CD4-positive, alpha-beta T cell (primary cell): ENCODE data around the gene RAD9A. TPM values are rescaled to one million over a fixed set of nuclear protein-coding genes. Genes with fewer than 3 reads are reported as not detected.

ENCODE experiments used
- ATAC-seq: fragments of 200-7000 bp; cut with Tn5 transposase; one replicate; pipeline ENCODE4 v1.10.0; 2022; ENCODE audit warnings: mild to moderate bottlenecking; ENCODE audit not compliant: poor library complexity
- CTCF ChIA-PET: fragments of 350-600 bp; sonication (Branson Sonifier 250); formaldehyde crosslinking; loops from one replicate; lab custom pipeline; 2021; ENCODE audit warnings: antibody characterized with exemption, inconsistent platforms; lab: Charles Lee
- POLR2A ChIA-PET: fragments of 350-600 bp; sonication (Branson Sonifier 250); formaldehyde crosslinking; loops from one replicate; lab custom pipeline; 2021; ENCODE audit warnings: antibody characterized with exemption, inconsistent platforms; lab: Charles Lee
- DNase-seq, 14 experiments: peaks; one replicate each; pipeline ENCODE4 v3.0.0-alpha.2; 2013 to 2020; ENCODE audit warnings: mixed read lengths in 2 of 14
- H3K27ac ChIP-seq, 2 donors: one replicate each; pipeline versions ENCODE4 v1.5.1 to v1.7.0; 2013; ENCODE audit warnings: low read length in 2 of 2, low read depth in 1 of 2, mild to moderate bottlenecking in 1 of 2
- H3K27me3 ChIP-seq, 2 experiments: 1 replicate in 1 of 2; 2 replicates in 1 of 2; pipeline versions ENCODE4 v1.6.1 to v1.7.0; 2013; ENCODE audit warnings: low read length in 2 of 2, control low read depth in 1 of 2, mild to moderate bottlenecking in 1 of 2, moderate library complexity in 1 of 2; ENCODE audit not compliant: insufficient read depth in 2 of 2, control insufficient read depth in 1 of 2
- H3K36me3 ChIP-seq: one replicate; pipeline ENCODE4 v1.6.1; 2013; ENCODE audit warnings: low read length, control low read depth; ENCODE audit not compliant: insufficient read depth
- H3K4me1 ChIP-seq: one replicate; pipeline ENCODE4 v1.6.1; 2013; ENCODE audit warnings: low read length, control low read depth; ENCODE audit not compliant: insufficient read depth
- H3K4me3 ChIP-seq: one replicate; pipeline ENCODE4 v1.5.1; 2013; ENCODE audit warnings: mild to moderate bottlenecking, low read length, moderate library complexity
- H3K9me3 ChIP-seq, 2 experiments: 1 replicate in 1 of 2; 2 replicates in 1 of 2; pipeline versions ENCODE4 v1.6.1 to v1.7.0; 2013; ENCODE audit warnings: low read length in 2 of 2, mild to moderate bottlenecking in 2 of 2, control low read depth in 1 of 2, moderate library complexity in 1 of 2; ENCODE audit not compliant: control insufficient read depth in 1 of 2, insufficient read depth in 1 of 2
- H3K27ac Mint-ChIP-seq: one replicate; pipeline ENCODE4 v1.8.0; 2020; ENCODE audit warnings: mixed read lengths
- H3K27me3 Mint-ChIP-seq: one replicate; pipeline ENCODE4 v1.8.0; 2021; ENCODE audit warnings: mixed read lengths
- H3K36me3 Mint-ChIP-seq: one replicate; pipeline ENCODE4 v1.8.0; 2021; ENCODE audit warnings: low read depth, mixed read lengths
- H3K4me1 Mint-ChIP-seq: one replicate; pipeline ENCODE4 v1.8.0; 2021; ENCODE audit warnings: low read depth, mixed read lengths
- H3K4me3 Mint-ChIP-seq: one replicate; pipeline ENCODE4 v1.8.0; 2020; ENCODE audit warnings: mild to moderate bottlenecking, mixed read lengths
- H3K9me3 Mint-ChIP-seq: one replicate; pipeline ENCODE4 v1.8.0; 2020; ENCODE audit warnings: mixed read lengths
- intact Hi-C, 2 experiments: fragments of 100-400 bp; cut with DNase I in 1 of 2; cut with micrococcal nuclease in 1 of 2; formaldehyde crosslinking; loops; one replicate each; pipeline versions ENCODE4 v1.15.1 to v1.9.0; 2023 to 2025; cut with DNase I, micrococcal nuclease
- total RNA-seq, 174 experiments: library from RNA in 2 of 174; stranded (reverse) in 2 of 174; gene quantifications; one replicate each; pipeline ENCODE4 v1.2.3 and lab custom pipeline; 2021 to 2026
- TF ChIP-seq, protein P1 (sequence below): fragments of 200-600 bp; IDR thresholded peaks from one replicate; pipeline ENCODE4 v1.8.0; 2022; ENCODE audit warnings: antibody characterized with exemption, mild to moderate bottlenecking

The RAD9A gene
- total RNA-seq, 2 experiments from 2014 or later: 19.3 to 20.3 TPM

DNA sequence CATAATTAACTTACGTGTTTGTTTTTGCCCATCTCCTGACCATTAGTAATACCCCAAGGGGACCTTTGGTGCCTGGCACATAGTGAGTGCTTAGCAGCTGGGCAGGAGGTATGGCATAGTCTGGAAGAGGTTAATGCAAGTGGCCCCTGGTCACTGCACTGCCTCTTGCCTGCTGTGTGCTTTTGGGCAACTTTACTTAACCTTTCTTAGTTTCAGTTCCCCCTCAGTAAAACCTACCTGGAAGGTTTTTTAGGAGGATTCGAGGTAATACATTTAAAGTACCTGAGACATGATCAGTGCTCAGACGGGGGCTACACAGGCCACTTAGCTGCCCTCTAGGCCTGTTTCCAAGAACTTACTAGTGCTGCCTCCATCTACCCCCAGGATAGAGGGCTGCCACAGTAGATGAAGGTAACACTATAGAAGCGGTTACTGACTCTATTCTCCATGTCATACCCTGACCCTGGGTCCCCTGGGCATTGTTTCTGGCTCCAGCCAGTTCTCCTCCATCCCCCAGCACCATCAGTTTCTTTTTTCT is 41.8 kb upstream of the RAD9A start:
- Mint-ChIP-seq H3K4me3 (no peak overlapping the region), H3K27me3 (no peaks in the 10 kb centered on the region), H3K9me3 (no peaks in the 10 kb centered on the region), H3K36me3 (peaks cover 14% of the 10 kb centered on the region), H3K27ac (peak overlapping the region; percentile 52), H3K4me1 (peaks cover 75% of the 10 kb centered on the region)
- TF ChIP-seq, protein P1, sequence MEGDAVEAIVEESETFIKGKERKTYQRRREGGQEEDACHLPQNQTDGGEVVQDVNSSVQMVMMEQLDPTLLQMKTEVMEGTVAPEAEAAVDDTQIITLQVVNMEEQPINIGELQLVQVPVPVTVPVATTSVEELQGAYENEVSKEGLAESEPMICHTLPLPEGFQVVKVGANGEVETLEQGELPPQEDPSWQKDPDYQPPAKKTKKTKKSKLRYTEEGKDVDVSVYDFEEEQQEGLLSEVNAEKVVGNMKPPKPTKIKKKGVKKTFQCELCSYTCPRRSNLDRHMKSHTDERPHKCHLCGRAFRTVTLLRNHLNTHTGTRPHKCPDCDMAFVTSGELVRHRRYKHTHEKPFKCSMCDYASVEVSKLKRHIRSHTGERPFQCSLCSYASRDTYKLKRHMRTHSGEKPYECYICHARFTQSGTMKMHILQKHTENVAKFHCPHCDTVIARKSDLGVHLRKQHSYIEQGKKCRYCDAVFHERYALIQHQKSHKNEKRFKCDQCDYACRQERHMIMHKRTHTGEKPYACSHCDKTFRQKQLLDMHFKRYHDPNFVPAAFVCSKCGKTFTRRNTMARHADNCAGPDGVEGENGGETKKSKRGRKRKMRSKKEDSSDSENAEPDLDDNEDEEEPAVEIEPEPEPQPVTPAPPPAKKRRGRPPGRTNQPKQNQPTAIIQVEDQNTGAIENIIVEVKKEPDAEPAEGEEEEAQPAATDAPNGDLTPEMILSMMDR: no peak
- DNase-seq: no peak
- peaks cover 59% of the 10 kb centered on the region for H3K4me1 ChIP-seq
- no peak for ATAC-seq
- intact Hi-C loops: loop anchor here (2.0 to 10.0 kb wide), 6 partner anchors 31 to 395 kb away; partner anchors contain the start of genes ACY3 (in 1 of the 2), NDUFV1 (in 1 of the 2) and PC (in 1 of the 2)
- ChIA-PET CTCF (interaction anchor here (0.8 to 10.0 kb wide), 4 partner anchors 32 to 94 kb away, joined by 3 to 241 read pairs (median 7); partner anchors contain the start of gene CORO1B), POLR2A (interaction anchor here (4.7 kb wide), 1 partner anchor 31 kb away, joined by 56 read pairs; no protein-coding TSS in a partner anchor)
- no peaks in the 10 kb centered on the region for H3K9me3 ChIP-seq
- peaks cover 5% of the 10 kb centered on the region for H3K36me3 ChIP-seq
- H3K4me3 ChIP-seq: no peak overlapping the region
- no peaks in the 10 kb centered on the region for H3K27me3 ChIP-seq
- peak overlapping the region in 1 of 2 donors; percentile 5 for H3K27ac ChIP-seq

DNA sequence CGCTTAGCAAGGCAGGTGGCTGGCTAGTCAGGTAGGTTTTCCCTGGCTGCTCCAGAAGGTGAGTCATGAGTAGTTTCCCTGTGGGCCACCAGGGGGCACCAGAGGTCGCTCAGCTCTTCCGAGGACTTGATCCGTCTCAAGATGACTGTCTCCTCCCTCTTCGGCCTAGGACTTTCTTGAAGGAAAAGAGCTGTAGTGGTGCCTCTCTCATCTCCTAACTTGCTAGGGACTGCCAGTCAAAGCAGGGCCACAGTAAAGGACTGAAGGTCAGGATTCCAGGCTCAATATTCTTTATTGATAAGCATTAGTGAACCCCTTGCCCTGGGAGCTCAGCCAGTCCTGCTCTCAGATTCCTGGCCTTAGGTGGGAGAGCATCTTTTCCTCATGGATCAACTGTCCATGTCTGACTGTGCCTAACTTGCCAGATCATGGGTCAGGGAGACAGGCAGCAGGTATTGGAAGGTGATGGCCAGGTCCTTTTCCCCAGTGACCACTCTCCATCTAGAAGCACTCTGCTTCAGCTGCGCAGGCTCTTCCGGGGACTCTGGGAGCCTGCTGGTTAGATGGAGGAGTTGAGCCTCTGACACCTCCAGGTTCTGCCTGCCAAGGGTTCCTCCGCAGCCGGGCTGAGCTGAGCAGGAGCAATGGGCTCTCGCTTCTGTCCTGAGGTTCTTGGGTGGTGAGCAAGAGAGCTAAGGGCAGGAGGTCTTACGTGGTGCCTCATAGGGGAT is 40.3 kb upstream of the RAD9A start:
- H3K36me3 Mint-ChIP-seq: peaks cover 14% of the 10 kb centered on the region
- ATAC-seq (peak; percentile 12), DNase-seq (peak; percentile 44 to 92 (median 59))
- H3K9me3 ChIP-seq: no peaks in the 10 kb centered on the region
- H3K27ac Mint-ChIP-seq: peak overlapping the region; percentile 99
- H3K4me3 Mint-ChIP-seq: peak overlapping the region; percentile 88
- H3K4me3 ChIP-seq: no peak overlapping the region
- H3K36me3 ChIP-seq: peaks cover 5% of the 10 kb centered on the region
- intact Hi-C loops: loop anchor here (1.0 to 10.0 kb wide), 6 partner anchors 31 to 397 kb away; partner anchors contain the start of genes ACY3 (in 1 of the 2), NDUFV1 (in 1 of the 2) and PC (in 1 of the 2)
- peaks cover 59% of the 10 kb centered on the region for H3K4me1 ChIP-seq
- H3K4me1 Mint-ChIP-seq: peaks cover 63% of the 10 kb centered on the region
- H3K27me3 Mint-ChIP-seq: no peaks in the 10 kb centered on the region
- CTCF ChIA-PET: interaction anchor here (0.6 to 10.0 kb wide), 29 partner anchors 9 to 232 kb away, joined by 3 to 241 read pairs (median 6); partner anchors contain the start of genes CLCF1, CORO1B, GRK2 and GSTP1
- TF ChIP-seq, protein P1: peak; percentile 86
- H3K27ac ChIP-seq: peak overlapping the region; percentile 71 to 100
- POLR2A ChIA-PET: interaction anchor here (0.6 to 4.7 kb wide), 24 partner anchors 9 to 278 kb away, joined by 3 to 81 read pairs (median 5); partner anchors contain the start of genes AIP, ANKRD13D, CLCF1 and KDM2A
- no peaks in the 10 kb centered on the region for H3K27me3 ChIP-seq
- no peaks in the 10 kb centered on the region for H3K9me3 Mint-ChIP-seq
